Stimulated activated CD4-positive, alpha-beta T cell treated with anti-CD3 and anti-CD28 coated beads, Interleukin-4, amount 100 ng/mL, for 48 hours (primary cell): ENCODE results near the gene TTC9C.
"Not testable (repeated sequence)": the region's sequence is repeated elsewhere in the genome, so short reads cannot be mapped to it uniquely, and the experiment has no call there.

Experiments
- DNase-seq, 2 donors: peaks; one replicate each; pipeline ENCODE4 v3.0.0-alpha.2; 2020; ENCODE audit warnings: low read depth in 2 of 2

The TTC9C gene

GRCh38 chr11:62728171-62728988 is at the start of gene TTC9C:
TSS of gene TTC9C (plus strand) at chr11:62728486. CDS start at chr11:62728849, 363 bp downstream.
- DNase-seq = peak; percentile 74 to 82

- DNase-seq = peak; percentile 76 to 89
Measured at GRCh38 chr11:62678770-62679696, 49.3 kb upstream of the TTC9C start, which contains the start of gene UBXN1. TSS of gene UBXN1 (minus strand) at chr11:62679073. CDS start at chr11:62678923, 150 bp downstream.

DNA sequence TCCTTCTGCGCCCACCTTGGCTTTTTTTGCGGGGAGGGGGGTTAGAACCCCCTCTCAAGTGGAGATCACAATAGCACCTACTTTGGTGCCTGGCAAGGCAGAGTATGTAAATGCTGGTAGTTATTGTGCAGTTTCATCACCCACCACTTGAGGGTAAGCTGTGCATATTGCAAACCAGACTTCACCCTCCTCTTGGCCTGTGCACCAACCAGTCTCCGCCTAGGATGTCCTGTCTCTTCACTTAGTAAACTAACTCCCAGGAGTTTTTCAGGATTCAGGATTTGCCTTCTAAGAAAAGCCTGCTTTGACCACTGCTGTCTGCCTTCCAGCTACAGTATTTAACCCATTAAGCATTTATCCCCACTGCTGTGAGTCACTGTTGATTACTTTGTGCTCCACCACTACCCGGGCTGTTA is 47.5 kb upstream of the TTC9C start:
- no peak for DNase-seq

GRCh38 chr11:62682518-62682917 is 45.8 kb upstream of the TTC9C start:
- DNase-seq = no peak

DNA sequence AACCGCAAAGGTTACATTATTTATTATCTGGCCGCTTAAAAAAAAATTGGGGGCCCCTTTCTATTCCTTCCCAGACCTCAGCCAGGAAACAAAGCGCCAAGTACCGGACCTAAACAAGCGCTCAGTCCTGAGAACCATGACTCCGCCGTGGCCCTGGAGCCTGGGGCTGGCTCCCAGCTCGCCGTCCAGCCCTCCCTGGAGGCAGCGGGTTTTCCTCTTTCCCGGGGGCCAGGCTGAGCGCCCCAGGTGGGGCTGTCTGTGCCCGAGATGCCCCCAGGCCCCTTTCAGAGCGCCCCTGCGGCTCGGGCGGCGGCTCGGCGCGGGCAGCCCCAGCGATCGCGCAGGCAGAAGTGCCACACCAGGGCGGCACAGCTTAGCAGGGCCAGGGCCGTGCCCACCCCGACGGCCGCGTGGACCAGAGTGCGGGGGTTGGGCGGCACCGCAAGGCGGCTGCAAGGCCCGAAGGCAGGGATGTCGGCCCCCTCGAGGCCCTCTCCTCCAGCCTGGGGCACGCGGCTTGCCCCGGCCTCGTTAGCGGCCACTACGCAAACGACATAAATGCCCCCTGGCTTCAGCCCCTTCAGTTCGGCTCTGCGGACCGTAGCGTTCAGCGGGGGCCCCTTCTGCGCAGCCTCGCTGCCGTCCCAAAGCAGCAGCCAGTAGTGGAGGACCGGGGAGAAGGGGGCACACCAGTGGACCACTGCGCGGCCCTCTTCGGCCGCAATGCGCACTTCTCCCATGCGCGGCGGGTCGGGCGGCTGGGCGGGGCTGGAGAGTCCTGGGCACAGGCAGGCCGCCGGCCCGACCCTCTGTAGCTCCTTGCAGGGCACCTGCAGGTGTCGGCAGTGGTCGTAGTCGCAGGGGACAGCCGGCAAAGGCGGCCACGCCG is 40.5 kb upstream of the TTC9C start:
- DNase-seq = no peak

- no peak for DNase-seq
Measured at GRCh38 chr11:62688491-62688890, 39.8 kb upstream of the TTC9C start.

- no peak for DNase-seq
Measured at GRCh38 chr11:62689421-62690183, 38.7 kb upstream of the TTC9C start, which contains the start of gene LRRN4CL. TSS of gene LRRN4CL (minus strand) at chr11:62689530. CDS start at chr11:62688508, 1,022 bp downstream.

DNA sequence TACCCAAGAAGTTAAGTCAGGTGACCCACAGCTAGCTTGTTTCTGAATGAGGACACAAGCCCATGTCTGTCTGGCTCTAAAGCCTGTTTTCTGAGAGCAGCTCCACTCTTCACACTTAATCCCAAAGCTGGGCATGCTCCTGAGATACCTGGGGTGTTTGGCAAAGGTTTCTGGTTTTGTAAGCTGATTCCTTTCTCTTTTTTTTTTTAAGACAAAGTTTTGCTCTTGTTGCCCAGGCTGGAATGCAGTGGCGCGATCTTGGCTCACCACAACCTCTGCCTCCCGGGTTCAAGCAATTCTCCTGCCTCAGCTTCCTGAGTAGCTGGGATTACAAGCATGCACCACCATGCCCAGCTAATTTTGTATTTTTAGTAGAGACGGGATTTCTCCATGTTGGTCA is 34.7 kb upstream of the TTC9C start:
- DNase-seq = not testable (repeated sequence)

GRCh38 chr11:62694455-62695167 is 33.7 kb upstream of the TTC9C start:
- DNase-seq = peak; percentile 65 to 66

- no peak for DNase-seq
Measured at GRCh38 chr11:62702246-62702645, 26.0 kb upstream of the TTC9C start.

GRCh38 chr11:62703921-62704320 is 24.4 kb upstream of the TTC9C start:
- DNase-seq = not testable (repeated sequence)

- no peak for DNase-seq
Measured at GRCh38 chr11:62705413-62705812, 22.9 kb upstream of the TTC9C start.

GRCh38 chr11:62705880-62706849 is 22.1 kb upstream of the TTC9C start:
- DNase-seq = peak; percentile 90 to 96

DNA sequence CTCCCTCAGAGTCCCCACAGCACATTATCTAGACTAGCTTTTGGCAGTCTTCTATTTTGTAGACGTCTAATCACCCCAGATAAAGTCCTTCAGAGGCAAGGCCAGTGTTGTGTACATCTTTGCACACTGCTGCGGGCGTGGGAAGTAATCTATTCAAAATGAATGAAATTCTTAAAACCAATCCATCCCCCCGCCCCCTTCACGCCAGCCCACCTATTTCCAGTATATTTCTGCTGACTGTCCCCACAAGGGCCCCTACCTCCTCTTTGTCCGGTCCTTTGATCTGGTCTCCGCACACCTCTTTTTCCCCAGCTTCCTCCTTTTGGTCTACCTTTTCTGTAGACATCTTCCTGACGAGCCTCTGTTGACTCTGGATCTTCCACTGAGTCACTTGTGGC is 21.4 kb upstream of the TTC9C start:
- DNase-seq = no peak

DNA sequence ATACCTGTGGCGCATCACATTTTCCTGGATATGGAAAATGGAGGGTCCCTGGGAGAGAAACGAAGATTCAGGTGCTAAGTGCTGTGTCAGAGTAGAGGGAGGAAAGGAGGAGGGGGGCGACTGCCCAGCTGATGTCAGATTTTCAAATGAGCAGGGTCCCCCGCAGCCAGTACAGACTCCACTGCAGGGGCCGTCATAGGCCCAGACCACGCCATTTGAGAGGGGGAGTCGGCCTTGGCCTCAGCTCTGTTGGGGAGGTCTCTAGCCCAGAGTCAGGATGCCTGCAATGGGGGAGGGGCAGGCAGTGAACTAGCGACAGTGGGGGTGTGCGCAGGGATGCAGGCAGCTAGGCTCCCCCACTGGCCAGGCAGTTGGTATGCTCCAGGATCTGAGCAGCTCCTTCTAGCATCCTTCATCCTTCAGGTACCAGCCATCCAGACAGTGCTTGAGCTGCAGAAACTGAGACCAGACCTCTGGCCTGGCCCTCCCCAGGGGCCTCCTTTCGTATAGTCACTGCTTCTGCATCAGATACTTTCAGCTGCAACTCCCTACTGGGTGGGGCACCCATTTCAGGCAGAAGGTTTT is 20.9 kb upstream of the TTC9C start, which contains the start of the genes BSCL2 and GNG3:
Gene BSCL2 (minus strand): TSS at position 148 of the 585 bp plus-strand sequence. CDS start 229 bp downstream, outside the sequence.
Gene GNG3 (plus strand): TSS at position 400 of the 585 bp plus-strand sequence. CDS start 620 bp downstream, outside the sequence.
- no peak for DNase-seq

DNA sequence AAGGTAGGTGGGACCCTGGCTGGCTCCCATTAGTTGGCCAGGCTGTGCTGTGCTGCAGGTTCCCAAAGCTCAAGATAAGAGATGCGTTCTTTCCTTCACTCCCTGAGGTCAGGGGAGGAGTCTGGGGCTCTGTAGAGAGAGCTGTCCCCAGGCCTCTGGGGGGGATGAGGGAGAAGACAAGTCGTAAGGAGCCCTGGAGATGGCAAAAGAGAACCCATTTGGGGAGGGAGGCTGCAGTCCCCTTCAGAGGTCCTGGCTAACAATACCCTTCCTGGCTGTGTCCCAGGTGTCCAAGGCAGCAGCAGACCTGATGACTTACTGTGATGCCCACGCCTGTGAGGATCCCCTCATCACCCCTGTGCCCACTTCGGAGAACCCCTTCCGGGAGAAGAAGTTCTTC is 19.9 kb upstream of the TTC9C start:
- DNase-seq = no peak

GRCh38 chr11:62708793-62709192 is 19.5 kb upstream of the TTC9C start:
- no peak for DNase-seq
